HG03025 (cell line): ENCODE results near the gene OSBPL1A.

ENCODE experiments used
- ATAC-seq: cut with Tn5 transposase; IDR thresholded peaks from one replicate; pipeline ENCODE4 v1.9.1; 2021; ENCODE audit warnings: mild to moderate bottlenecking, moderate library complexity; ENCODE audit not compliant: unreplicated experiment, low FRiP score

Gene OSBPL1A

GRCh38 chr18:24270358-24270936 is 127.2 kb downstream of the OSBPL1A start:
- ATAC-seq = no peak

GRCh38 chr18:24268784-24269550 is 128.7 kb downstream of the OSBPL1A start:
- no peak for ATAC-seq

- ATAC-seq = no peak
Observed at GRCh38 chr18:24267878-24268277, 129.7 kb downstream of the OSBPL1A start.

- no peak for ATAC-seq
Observed at GRCh38 chr18:24266131-24266530, 131.5 kb downstream of the OSBPL1A start.

GRCh38 chr18:24265502-24266064 is 132.0 kb downstream of the OSBPL1A start:
- no peak for ATAC-seq

GRCh38 chr18:24263050-24263449 is 134.6 kb downstream of the OSBPL1A start:
- no peak for ATAC-seq

GRCh38 chr18:24262087-24262486 is 135.5 kb downstream of the OSBPL1A start:
- ATAC-seq = no peak

- no peak for ATAC-seq
Observed at GRCh38 chr18:24259869-24260641, 137.6 kb downstream of the OSBPL1A start.

GRCh38 chr18:24254071-24254470 is 143.6 kb downstream of the OSBPL1A start:
- ATAC-seq = no peak

GRCh38 chr18:24249716-24250115 is 147.9 kb downstream of the OSBPL1A start:
- ATAC-seq = no peak

- no peak for ATAC-seq
Observed at GRCh38 chr18:24248359-24248758, 149.3 kb downstream of the OSBPL1A start.

GRCh38 chr18:24246143-24246542 is 151.5 kb downstream of the OSBPL1A start:
- ATAC-seq = peak; percentile 88

- ATAC-seq = no peak
Observed at GRCh38 chr18:24244698-24245097, 152.9 kb downstream of the OSBPL1A start.

GRCh38 chr18:24243677-24244076 is 153.9 kb downstream of the OSBPL1A start:
- ATAC-seq = no peak

GRCh38 chr18:24239341-24239740 is 158.3 kb downstream of the OSBPL1A start:
- no peak for ATAC-seq

GRCh38 chr18:24238387-24238786 is 159.2 kb downstream of the OSBPL1A start:
- no peak for ATAC-seq

- ATAC-seq = no peak
Observed at GRCh38 chr18:24234850-24235418, 162.7 kb downstream of the OSBPL1A start.

GRCh38 chr18:24234330-24234729 is 163.3 kb downstream of the OSBPL1A start:
- no peak for ATAC-seq

GRCh38 chr18:24232800-24233199 is 164.8 kb downstream of the OSBPL1A start:
- ATAC-seq = no peak

GRCh38 chr18:24231773-24232735 is 165.6 kb downstream of the OSBPL1A start:
- ATAC-seq = no peak
